Measurements from ENCODE around the gene CD200.

Gene CD200

DNA sequence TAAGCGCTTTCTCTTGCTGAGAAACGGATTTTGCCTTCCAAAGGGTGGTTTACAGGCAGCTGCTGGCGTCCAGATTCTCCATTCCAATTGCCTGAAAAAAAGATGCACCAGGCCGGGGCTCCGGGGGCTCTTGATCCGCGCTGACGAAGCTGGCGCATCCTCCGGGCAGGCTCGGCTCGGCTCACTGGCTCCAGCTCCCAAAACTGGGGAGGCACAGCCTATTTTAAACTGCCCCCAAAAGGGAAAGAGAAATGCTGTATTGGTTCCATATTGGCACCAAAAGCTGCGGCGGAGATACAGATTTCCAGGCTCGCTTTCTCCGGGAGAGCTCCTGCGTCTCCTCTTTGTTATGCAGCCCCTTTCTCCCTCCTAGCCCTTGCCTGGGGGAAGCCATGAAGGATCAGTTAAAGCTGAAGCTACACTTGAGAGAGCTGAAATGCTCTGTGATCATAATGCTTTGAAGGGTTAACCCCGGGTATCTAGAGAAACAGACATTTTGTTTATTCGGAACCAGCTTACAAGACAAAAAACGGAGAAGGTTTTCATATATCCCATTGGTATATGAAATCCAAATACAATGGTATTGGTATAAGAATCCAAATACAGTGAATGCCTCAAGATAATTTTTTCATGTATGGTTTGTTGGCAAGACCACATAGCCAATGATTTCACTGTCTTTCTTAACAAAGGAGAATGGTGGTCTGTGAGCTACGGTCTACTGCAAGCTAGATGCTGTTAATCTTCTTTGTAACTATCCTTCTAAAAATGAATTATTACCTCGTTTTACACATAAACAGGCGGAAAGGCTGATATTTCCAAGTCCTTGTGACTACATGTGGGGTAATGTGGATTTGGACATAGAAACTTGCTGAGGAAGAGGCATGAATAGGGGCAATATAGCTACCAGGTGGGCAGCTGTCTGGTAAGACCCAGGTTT is 693 bp downstream of the CD200 start:
- FAIRE-seq, result no peak

DNA sequence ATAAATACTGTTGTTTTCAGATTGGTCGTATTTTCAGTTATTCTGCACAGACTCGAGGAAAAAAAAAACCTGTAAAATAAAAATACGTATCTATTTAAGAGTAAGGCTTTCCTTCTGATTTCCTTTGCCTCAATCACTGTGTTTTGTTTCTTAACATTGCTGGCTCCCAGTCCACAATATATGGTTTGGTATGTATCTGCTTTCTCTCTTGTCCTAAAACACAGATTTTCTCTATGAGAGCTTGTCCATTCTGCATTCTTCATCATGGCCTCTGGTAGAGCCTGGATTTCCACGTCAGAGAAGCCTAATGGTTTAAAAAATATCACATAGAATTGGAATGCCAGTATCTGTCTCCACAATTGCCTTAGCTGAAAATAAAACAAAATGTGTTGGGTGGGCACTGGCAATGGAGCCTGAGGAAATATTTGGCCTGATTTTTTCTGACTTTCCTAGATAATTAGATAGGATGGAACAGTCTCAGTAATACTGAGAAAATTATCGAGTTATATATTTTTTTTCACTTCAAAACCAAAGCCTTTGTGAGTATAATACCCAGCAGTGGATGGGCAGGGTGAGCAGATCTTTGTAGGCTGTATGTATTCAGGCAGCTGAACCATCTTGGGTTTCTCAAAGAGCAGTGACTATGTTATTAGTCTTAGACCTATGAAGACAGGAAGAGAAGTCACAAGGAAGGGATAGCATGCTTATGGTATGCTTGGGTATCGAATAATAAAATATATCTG is 1.9 kb downstream of the CD200 start:
- no peak for FAIRE-seq

DNA sequence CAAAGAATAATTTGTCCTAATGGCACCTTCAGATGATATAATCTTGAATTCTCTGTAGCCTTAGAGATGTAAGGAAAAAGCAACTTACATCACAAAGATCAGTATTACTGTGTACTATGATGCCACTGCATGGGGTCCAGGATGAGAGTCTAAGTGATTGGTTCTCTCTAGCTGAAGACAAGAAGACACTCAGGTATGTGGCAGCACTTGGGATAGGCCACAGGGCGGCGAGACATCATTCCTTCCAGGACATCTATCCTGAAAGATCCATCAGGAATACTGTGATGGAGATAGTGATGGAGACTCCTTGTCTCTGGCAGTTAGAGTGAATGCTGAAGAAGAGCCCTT is 2.5 kb downstream of the CD200 start:
- no peak for FAIRE-seq

DNA sequence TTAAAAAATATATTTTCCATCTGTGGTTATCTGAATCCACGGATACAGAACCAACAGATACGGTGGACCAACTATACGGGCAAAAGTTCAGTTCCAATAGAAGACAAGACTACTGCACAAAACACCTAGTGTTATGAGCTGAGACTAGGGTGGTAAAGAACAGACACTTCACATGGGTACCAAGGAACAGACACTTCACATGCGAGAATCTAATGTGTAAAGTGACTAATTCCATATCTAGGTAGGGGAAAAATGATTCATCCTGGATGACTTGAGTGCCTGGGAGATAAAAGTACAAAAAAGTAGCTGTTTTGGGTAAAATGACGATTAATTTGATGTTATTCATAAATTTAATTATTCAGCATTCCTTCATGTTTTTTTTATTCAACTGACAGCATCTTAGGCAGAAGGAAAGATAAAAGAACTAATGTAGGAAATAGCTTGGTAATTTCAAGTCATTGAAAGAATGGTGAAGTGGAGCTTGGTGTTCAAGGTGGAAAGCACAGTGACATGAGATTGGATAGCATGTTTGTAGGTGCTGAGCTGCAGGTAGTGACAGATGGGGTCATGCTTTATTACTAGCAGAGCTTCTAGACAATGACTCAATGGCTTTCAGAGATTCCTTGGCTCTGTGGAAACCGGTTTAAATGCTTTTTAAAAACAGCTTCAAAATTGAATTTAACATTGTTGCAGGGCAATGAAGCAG is 5.2 kb downstream of the CD200 start:
- no peak for FAIRE-seq

DNA sequence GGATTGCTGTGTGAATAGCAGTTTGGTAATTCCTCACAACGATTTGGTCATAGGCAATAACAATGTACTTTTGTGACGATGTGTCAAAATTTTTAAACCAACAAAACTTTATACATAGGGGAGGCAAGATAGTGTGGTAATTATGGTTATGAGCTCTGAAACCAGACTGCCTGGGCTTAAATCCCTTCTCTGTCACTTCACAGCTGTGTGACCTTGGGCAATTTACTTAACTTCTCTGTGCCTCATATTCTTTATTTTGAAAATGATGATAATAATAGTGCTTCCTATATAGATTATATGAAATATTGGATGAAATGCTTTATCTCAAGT is 5.7 kb downstream of the CD200 start:
- FAIRE-seq, result no peak

DNA sequence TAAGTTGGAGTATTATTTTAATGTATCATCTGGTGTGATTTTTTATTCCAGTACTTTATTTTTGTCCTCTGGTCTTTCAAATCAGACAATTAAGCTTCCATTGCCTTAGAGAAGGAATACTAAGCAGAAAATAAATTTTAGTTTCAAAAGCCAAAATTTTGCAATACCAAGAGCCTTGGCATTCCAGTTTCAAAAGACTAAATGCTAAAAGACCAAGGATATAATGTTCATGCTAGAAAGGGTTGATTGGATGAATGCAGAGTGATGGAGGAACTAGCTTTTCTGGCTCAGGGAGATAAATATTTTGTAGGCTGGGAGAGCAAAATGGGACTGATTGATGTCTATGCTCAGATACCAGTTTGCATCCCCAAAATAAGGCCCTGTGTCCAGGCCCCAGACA is 6.2 kb downstream of the CD200 start:
- no peak for FAIRE-seq

DNA sequence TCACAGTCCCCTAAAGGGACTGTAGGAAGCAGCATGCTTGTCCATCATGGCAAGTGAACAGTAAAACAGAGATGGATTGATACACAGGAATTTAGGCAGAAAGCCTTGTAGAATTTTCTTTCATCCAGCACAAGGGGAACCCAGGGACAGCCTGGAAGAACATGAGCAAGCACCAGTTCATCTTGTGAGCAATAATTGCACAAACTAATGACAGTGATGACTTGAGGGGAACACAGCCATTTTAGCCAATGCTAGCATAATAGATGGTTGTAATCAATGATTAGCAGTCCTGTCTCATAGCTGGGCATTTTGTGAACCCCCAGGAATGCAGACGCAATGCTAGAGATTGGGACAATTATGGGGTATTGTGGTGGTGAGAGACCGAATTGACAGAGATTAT is 6.7 kb downstream of the CD200 start:
- FAIRE-seq, result no peak

DNA sequence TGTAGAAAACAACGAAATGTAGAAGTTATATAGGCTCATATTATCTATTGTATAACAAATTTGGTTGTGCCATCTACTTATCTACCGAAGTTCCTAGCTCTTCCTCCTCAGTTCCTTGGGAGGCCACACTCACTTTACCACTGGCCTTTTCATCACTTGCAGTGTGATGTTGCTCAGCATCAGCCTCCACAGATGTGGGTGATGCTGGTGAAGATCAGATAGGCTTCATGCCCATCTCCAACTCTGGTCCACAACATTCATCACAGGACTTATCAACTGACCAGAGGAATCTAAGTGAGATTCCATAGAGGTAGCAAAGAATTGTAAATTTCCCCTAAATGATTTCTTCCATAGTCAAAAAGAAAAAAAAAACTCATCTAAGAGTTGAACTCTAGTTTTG is 8.4 kb downstream of the CD200 start:
- FAIRE-seq, result no peak

DNA sequence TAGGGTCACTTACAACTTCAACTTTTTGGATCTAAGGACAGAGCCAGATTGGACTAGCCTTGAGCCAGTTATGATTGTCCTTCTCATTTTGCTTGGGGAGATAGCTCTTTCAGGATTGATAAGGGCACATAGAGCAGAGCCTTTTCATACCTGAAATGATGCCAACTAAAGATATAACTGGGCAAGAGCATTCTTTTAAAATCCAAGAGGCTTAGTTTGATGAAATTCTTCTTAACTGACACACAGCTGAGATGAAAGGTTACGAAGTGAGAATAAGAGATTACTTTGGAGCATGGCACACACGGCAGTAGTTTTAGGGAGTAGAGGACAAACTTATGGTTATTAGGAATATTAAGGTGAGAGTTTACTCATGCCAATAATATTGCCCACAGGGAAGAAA is 12.7 kb downstream of the CD200 start:
- no peak for FAIRE-seq

DNA sequence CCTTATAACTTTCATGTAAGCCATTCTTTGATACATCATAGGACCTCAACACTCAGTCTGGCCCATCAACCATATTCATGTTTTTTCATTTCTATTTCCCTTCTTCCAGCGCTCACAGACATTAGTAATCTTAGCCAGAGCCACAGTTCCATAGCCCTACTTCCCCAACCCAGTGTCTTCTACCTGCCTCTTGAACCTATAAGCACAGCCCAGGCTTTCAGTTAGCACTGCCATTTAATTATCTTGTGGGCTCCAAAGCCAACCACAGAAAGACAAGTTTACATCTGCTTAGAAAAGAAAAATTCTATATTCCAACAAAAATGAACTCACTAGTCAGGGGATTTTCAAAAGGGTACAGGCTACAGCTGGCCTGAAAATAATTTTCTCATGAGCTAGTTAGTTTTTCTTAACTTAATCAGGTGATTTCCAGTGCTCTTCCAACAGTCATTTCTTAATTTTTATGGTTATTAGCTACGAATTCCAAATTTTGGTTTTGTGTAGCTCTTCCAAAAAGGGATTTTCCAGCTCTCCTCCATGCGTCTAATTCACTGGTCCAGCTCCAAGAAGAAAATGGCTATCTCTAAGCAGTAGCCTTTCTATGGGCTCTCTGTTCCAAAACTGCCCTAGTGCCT is 13.7 kb downstream of the CD200 start:
- no peak for FAIRE-seq

DNA sequence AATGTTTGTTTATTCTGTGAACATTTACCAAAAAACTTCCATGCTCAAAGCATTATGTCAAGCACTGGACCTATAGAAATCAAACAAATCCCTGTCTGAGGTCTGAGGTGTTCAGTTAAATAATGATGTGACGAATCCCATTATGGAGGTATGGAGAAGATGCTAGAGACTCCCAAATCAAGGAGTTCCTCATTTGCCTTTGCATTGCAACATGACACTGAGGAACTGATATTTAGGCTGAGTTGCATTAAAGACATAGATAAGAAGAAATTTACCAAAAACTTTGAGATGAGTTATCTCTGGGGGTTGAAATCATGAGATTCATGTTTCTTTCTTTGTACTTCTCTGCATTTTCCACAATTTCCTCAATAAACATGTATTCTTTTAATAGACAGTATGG is 16.0 kb downstream of the CD200 start:
- no peak for FAIRE-seq

DNA sequence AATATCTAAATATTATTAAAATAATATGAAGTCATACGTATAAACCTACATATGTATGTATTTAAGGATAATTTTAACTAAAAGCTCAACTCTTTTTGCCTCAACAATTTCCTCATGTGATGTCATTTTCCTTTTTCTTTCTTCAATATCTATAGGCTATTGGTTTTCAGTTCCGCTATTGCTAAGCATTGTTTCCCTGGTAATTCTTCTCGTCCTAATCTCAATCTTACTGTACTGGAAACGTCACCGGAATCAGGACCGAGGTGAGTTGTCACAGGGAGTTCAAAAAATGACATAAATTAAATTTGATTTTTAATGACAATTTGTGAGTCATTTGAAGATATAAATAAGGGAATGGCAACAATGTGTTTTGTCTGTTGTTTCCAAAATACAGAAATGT is 16.6 kb downstream of the CD200 start:
- FAIRE-seq, result peak; percentile 15

DNA sequence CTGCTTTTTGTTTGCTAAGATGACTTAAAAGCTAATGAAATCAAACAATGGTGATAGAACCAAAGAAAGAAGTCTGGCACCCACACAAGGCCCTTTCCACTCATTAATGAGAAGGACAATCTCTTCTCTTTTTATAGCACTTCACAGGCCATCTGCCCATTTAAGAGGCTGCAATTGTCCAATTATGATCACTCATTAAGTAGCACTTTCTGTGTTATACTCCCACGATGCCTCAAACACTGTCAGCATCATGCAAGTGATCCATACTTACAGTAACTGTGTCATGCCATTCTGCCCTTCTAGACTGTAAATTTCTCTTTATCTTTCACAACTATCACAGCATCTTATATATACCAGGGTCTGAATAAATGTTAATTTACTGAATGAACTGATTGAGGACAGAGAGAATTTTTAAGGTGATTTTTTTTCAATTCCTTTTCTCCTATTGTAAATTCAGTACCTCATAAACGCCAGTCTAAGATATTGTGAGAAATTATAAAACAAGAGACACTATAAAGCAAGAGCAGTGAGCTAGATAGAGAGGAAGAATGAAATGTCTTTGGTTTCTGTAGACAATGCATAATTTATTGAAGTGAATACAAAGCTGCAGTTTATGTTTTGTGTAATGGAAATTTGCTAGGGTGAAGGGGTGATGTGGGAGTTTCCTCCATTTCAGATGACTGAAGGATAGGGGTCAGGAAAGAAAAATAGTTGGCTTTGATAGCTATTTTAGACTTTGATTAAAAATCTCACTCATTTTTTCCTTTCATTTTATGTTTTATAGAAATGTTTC is 17.3 kb downstream of the CD200 start:
- FAIRE-seq, result peak; percentile 80

DNA sequence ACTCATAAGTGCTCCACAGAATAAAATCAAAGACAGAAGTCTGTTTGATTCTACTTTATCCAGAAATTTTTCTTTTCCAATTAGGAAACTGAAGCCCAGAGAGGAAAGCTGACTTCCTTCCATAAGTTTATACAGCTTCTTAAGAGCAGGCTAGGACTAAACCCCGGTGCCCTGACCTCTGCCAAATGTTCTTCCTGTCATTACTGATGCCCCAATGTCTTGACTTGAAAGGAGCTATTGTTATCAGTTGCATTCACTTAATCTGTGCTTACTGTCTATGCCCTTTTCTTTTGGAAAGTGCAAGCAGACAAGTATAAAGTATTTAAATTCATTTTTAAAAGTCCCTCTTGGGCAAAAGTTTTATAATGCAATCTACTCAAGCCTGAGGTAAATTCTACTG is 18.1 kb downstream of the CD200 start:
- no peak for FAIRE-seq

DNA sequence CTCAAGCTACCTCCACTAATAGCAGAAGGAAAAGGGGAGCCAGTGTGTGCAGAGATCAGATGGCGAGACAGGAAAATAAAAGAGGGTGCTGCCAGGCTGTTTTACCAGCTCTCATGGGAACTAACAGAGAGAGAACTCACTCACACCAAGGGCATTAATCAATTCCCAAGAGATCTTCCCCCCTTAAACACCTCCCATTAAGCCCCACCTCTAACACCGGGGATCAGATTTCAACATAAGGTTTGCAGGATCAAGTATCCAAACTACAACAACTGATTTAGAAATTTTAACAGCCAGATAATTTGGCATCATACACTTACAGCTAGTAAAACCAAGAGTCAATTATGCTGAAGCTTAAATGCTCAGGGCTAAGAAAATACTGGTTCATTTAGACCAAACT is 18.9 kb downstream of the CD200 start:
- FAIRE-seq, result no peak

DNA sequence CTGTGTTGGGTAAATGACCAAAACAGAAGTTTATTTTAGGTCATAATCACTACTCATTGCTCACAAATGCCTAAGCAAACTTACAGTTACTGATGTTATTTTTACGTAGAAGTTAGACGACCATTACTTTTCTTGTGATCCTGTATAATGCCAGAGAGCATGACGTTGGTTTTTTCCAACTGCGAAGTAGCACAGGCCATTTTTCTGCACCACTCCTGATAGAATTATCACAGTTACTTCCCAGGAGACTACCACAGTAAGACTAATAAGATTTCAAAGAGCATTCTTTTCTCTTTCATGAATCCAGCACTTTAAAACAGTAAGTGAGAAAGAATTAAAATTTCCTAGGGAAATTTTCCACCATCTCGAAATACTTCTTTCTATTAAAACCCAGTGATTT is 19.8 kb downstream of the CD200 start:
- FAIRE-seq, result no peak

DNA sequence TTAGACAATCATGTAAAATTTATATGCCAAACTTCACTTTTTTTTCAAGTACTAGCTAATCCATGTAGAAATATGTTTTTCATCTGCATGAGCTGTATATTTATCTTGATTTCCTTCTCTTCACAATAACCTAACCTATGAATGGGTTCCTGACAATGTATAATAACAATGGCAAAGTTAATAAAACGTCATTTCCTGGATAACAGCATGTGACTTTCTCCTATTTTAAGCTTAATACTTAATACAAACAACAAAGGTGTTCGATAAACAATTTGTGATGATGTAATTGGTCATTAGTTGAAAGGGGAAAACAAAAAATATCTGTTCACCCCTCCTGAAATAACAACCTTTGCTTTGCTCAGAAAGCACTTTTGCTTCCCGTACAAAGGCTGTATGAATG is 20.4 kb downstream of the CD200 start:
- no peak for FAIRE-seq

DNA sequence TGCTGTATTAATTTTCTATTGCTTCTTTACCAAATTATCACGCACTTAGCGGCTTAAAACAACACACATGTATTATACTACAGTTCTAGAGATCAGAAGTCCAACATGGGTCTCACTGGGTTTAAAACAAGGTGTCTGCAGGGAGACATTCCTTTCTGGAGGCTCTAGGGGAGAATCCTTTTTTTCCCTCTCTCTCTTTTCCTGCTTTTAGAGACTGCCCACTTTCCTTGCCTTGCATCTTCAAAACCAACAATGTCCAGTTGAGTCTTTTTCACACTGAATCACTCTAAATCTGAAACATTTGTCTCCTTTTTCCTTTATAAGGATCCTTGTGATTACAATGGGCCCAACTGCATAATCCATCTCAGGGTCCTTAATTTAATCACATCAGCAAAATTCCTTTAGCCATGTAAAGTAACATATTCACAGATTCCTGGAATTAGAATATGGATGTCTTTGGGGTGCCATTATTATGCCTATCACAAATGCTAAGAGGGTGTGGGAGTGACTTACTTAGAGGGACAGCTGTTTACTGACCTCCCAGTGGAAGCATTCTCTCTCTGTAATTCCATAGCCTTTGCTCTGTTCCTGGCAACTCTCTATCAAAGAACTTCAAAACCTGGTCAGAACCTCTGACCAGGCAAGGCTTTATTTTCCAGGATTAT is 21.8 kb downstream of the CD200 start:
- no peak for FAIRE-seq

DNA sequence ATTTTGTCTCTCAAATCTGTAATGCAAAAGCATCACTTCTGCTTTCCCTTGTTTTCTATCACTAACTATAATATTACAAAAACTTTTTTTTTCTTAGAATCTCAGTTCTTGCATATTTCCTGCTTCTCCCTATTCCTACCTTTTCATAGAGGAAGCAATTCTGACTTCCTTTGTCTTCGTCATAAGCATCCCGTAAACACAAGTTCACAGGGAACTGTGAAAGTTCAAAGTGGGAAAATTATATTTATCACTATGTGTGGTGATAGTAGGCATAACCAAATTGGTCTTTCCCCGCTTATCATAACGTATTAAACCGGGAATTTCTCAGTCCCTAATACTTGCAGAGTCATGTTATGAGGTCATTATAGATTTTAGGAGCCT is 22.3 kb downstream of the CD200 start:
- FAIRE-seq, result no peak

DNA sequence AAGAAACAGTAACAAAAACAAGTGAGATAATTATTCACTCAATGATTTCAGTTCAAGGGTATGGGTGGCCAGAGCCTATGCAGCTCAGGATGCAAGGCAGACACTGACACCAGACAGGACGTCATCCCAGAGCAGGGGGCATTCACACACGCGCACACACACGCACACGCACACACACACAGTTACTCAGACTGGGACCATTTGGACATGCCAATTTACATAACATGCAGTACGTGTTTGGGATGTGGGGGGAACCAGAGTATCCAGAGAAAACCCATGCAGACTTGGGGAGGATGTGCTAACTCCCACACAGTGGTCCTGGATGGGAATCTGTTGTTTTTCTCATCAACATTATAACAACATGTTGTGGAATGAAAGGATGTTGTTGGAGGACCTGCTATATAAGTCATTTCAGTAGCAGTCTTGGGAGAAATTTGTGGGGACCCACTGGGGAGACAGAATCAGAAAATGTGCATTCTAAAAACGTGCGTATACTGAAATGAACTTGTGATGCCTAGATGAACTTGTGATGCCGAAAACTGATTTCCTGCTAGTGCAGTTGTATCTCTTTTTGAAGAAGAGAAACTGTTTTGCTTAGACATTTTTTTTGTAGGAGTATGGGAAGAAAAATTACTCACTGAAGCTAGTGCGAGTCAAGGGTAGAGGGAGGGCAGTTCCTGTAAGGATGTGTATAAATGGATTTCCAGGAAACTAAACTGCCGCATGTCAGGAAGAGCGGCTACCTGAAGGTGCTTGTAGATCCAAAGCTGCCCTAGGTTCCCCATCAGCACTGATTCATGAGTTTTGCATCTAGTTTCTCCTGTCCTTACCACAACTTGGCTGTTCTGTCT is 25.2 kb downstream of the CD200 start:
- no peak for FAIRE-seq

DNA sequence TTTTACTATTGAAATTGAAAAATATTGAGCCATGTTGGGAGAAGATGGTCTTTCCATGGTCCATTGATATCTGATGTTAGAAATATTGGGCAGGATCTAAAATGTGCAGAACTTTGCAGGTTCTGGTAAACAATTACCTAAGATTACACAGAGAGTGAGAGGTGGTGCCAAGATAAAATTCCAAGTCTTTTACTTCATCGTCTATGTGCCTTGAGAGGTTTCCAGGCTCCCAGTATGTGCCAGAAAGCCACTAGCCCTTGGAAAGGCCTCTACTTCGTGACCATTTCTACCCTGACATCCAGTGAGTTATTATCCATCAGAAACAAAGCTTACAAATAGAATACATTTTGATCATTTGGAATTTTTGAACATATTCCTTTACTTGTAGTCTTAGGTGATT is 27.6 kb downstream of the CD200 start:
- FAIRE-seq, result no peak
